ENCODE measurements around the gene LRRC27.

GRCh38 chr10:132374612-132375011, 42.6 kb downstream of the LRRC27 start:
- TF ChIP-seq, protein P1, sequence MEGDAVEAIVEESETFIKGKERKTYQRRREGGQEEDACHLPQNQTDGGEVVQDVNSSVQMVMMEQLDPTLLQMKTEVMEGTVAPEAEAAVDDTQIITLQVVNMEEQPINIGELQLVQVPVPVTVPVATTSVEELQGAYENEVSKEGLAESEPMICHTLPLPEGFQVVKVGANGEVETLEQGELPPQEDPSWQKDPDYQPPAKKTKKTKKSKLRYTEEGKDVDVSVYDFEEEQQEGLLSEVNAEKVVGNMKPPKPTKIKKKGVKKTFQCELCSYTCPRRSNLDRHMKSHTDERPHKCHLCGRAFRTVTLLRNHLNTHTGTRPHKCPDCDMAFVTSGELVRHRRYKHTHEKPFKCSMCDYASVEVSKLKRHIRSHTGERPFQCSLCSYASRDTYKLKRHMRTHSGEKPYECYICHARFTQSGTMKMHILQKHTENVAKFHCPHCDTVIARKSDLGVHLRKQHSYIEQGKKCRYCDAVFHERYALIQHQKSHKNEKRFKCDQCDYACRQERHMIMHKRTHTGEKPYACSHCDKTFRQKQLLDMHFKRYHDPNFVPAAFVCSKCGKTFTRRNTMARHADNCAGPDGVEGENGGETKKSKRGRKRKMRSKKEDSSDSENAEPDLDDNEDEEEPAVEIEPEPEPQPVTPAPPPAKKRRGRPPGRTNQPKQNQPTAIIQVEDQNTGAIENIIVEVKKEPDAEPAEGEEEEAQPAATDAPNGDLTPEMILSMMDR (IDR thresholded peaks at IDR 0.05): no peak
- TF ChIP-seq EP300 (IDR thresholded peaks at IDR 0.05; ENCODE audit: low read depth) (no peak), POLR2AphosphoS5 (IDR thresholded peaks at IDR 0.05) (no peak), POLR2A (IDR thresholded peaks at IDR 0.05) (no peak)

All from transverse colon (tissue), 4 donors.